HS-27A (cell line): ENCODE data around the gene TRPM1.

Experiments used
- DNase-seq: peaks from one replicate; pipeline ENCODE4 v3.0.0-alpha.2; 2012; ENCODE audit warnings: low read depth, missing footprints

TRPM1 gene

DNA sequence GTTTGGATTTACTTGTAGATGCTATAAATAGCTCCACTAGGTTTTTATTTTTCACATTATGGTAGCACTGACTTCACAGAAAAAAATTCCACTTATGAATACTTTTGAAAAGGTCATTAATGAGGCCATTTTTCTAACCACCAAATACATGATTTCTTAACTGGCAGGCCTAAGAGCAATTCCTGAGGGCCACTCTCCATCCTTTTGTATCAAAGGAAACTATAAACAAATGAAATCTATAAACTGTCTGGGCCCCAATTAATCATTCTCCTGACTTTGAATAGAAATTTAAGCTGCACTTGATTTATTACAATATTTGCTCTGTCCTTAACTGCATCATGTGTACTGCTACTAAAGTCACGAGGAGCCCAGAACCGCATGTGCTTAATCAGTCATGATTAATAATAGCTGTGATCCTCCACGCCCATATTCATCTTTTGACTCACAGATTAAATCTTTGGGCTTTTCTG is 85.0 kb downstream of the TRPM1 start:
- DNase-seq: no peak

DNA sequence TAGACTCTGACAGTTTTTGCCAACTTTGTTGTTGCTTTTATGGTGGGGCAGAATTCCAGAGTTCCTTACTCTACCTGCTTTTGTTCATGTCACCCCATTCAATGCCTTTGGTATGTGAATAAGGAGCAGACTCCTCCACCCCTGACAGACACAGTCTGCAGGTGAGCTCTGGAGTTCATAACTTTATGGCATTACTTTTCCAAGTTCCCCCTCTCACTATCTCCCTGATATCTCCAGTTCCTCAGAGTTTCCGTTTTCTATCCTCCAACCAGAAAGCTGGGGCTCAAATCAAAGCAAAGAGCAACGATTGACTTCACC is 87.0 kb downstream of the TRPM1 start:
- no peak for DNase-seq

DNA sequence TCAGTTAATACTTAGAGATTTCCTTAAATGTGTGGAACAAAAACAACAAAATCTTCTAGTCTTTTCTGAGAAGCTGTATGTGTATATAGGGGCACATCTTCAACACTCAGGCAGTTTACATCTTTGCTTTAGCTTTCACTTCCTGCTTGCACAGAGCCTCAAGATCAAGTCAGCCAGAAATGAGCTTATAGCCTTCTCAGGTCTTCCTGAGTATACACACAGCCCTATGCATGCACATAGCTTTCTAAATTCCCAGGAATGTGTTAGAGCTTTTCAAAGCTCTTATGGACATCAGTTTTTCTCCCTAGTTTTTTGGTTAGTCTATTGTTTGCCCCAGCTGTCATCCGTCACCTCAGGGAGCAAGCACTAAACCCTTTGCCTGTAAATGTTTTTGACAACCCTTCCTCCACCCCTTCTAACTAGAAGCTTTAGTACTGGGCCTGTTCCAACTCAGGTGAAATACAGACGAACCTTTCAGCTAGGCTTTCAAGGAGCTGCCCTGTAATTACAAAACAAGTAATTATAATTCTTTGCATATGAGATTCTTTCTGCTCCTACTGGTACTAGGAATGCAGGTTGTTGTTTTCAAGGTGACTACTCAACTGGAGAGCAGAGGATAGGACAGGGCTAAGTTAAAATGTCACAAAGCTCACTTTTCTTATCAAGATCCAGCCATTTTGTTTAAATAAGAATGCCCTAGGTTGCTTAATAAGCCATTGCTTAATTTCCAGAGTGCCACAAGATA is 87.5 kb downstream of the TRPM1 start:
- no peak for DNase-seq

DNA sequence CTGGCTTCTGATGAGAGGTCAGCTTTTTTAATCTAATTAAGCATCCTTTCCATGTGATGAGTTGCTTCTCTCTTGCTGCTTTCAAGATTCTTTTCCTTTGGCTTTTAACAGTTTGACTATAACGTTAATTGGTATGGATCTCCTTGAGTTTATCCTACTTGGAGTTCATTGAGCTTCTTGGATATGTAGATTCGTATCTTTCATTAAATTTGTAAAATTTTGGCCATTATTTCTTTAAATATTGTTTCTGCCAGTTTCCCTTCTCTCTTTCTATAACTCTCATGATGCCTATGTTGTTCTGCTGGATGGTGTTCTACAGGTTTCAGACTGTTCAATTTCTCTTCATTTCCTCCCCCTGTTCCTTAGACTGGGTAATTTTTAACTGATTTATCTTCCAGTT is 89.1 kb downstream of the TRPM1 start:
- no peak for DNase-seq

DNA sequence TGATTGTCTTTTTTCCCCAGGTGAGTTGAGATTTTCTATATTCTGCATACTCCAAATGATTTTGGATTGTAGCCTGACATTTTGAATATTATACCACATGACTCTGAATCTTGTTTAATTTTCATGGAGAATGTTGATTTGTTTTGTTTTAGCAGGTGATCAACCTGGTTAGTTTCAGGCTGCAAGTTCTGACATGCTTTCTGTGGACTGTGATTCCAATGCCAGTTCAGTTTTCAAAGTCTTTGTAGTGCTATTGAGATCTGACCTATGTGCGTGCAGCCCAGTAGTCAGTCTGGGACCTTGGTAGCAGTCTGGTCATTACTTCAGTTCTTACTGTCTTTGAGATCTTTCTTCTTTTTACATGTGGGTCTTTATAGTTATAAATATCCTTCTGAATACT is 91.5 kb downstream of the TRPM1 start:
- DNase-seq: no peak

DNA sequence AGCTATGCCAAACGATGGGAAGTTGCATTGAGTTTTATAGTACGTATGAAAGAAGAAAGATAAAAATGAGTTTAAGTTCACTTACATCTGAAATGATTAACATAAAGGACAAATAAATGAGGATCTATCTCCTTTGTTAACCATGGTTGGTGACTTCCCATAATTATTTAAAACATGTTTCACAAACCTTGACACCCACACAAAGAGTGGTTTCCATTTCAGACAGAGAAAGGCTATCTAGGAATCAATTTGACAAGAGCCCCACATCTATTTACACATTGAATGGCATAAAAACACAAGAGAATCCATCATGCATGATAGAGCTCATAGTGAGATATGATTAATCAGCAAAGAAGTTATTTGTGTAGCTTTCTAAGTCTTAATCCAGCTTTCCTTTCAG is 95.9 kb downstream of the TRPM1 start:
- no peak for DNase-seq

DNA sequence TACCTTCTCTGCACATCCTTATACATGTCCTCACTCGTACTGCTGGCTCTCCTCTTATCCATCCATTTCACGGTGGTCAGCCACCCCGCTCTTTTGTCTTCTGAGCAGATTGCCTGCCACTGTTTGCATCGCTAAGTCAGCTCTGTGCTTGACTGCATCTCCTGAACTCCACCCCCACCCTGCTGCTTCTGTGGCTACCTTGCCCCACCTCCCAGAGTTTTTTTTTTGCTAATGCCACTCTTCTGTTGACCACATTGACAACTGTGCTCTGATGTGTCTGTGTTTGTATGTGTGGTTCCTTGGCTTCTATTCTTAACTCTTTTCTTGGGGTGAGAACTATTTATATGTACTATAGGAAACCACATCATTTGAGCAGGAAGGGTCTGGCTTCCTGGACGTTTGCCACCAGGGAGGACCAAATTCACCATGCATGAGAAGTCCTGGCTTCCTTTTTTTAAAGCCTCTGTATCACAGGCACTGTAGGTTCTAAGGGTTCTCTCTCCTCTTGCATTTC is 97.2 kb downstream of the TRPM1 start:
- DNase-seq: no peak

DNA sequence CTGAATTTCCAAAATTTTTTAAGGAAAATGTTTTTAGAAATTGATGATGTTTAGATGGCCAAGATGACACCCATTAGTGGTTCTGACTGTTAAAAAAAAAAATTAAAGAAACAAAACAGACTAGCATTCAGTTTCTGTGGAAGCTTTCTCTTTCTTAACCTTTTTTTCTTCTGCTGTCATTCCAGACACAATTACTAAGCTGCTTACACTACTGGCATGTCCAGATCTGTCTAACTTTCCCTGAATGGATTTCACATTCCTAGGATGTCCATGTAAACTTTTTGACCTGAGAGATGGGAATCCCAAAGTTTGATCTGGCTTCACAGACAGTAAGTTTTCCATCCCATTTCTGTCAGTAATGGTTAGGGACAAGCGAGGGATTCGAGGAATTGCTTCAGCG is 99.8 kb downstream of the TRPM1 start:
- no peak for DNase-seq

DNA sequence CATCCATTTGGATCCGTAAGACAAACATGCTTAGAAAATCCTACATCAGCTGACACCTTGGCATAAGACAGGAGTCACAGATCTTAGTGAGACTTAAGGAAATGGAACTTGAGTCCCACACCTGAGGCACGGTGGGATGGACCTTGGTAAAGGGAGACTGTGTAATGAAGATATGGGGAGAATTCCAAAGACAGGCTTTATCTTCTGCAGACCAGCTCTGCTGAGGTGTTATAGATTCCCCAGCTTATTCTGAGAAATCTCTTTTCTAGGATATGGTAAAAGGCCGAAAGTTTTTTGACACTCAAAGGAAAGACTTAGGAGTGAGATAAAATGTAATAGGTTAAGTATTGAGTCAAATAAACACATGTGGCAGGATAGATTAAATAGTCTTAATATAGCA is 101.8 kb downstream of the TRPM1 start:
- DNase-seq: no peak

DNA sequence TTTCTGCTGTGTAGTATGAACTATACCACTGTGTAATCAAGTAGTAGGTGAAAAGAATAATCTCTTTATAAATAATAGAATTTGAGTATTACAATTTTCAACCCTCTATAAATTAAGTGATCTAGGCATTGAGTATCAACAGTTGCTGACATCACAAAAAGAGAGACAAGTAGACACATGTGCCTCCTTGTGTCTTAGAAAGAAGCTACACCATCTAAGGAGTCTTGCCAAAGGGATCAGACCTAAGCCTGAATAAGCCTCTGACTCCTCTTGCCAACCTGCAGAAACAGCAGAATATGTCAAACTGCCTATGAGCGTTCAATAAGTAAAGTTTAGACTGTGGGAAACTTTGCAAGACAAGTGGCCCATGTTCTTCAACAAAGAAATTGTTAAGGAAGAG is 104.3 kb downstream of the TRPM1 start:
- DNase-seq: no peak

DNA sequence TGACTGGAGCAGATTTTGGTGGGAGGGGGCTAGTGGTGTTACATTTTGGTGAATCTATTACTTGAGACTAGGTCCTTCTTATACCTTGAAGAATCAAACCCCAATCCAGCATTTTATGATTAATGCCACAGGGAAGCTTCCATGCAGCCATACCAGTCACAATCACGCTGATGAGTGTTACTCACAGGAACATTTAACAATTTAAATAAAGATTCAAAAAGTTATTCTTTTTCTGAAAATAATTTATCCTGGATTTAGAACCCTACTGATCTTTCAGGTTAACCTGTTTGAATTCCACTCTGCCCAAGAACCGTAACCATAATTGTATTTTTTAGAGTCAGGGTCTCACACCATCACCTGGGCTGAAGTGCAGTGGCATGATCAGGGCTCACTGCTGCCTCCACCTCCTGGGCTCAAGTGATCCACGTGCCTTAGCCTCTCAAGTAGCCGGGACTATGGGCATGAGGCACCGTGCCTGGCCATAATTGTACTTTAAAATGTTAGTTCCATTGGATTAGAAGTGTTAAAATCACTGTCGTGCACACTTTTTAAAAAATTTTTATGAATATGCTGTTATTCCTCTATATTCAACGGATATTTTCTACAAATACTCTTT is 109.2 kb downstream of the TRPM1 start:
- DNase-seq: no peak

DNA sequence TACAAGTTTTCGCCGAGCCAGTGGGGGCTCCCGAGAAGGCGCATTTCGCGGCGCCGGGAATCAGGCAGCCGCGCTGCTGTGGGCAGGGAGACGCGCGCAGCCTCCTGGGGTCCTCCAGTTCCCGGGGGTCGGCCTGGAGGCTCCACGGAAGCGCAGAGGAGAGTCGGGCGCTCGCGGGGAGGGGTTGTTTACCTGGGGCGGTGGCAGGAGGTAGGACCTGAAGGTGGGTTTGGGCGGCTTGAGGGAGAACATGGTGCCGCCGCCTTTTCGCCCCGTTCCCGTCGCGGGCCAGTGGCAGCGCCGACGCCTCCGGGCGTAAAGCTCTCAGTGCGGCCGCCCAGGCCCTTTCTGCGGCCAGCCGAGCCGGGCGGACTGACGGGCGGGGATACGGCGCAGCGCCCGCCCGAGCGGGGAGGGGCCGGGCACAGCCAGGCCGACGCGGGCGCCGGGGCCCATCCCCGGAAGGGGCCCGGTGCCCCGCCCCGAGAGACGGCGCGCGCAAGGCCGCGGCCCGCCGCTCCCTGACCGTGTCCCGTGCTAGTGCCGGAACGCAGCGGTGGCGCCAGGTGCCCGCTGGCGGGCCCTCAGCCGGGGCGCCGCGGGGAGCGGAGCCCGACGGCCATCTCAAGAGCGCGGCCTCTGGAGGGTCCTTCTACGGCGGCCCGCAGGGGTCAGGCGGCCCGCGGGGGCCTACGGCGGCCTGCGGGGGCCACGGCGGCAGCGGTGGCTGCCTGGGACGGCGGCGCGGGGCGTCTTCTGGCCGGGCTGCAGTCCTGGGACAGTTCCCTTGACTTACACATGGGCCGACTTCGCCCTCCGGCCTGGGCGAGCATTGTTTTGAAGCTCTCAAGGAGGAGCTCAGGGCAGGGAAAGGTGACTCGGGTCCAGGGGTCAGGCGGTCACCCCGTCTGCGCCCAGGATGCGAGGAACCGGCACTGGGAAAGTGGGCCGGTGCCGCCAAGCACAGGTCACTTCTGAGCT is 110.0 kb downstream of the TRPM1 start, which contains the start of gene MTMR10:
TSS of gene MTMR10 (minus strand) at position 374 of the 981 bp plus-strand sequence. CDS start at position 252, 122 bp downstream.
- DNase-seq: peak; percentile 47

DNA sequence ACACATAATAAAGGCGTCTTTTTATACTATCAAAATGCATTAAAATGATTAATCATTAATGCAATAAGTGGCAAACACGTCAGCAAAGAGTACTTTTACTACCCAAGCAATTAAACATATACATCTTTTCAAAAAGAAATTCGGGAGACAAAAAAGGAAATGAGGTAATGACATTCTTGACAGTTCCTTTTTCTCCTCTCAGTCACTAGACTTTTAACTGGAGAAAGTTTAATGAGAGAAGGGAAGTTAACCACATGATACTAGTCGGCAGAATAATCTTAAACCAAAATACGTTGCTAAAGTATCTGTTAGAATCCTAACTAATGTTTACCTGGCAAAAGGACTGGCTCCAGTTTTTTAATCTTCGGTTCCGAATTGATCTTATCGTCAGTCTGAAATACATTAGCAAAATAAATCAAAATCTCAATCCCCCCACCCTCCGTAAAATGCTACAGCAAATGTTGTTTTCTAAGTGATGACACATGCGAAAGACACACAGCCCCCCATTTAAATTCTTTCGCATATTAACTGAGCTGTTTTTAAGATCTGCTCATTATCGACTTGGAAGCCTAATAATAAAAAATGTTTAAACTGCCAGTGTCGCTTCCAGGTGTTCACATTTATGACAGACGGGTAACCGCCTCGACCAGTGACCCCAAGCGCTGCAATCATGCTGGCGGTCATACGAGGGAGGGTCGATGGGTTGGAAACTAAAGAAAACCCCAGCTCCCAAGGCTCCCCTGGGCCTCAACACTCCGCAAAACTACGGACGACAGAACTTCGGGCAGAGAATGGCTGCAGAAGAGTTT is 110.9 kb downstream of the TRPM1 start:
- DNase-seq: peak; percentile 8

DNA sequence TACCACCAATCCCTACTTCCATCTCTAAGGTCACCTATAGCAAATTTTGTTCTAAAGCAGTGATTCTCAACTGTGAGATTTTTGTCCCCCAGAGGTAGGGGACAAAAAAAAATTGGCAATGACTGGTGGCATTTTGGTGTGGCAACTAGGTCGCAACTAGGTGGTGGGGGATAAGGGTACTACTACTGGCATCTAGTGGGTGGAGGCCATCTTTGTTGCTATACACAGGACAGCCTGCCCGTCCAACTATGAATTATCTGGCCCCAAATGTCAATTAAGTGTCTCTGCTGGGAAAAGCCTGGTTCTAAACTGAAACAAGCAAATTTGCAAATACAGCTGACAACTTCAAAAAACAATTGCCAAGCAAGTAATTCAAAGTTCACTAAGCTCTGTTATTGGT is 111.5 kb downstream of the TRPM1 start:
- no peak for DNase-seq

DNA sequence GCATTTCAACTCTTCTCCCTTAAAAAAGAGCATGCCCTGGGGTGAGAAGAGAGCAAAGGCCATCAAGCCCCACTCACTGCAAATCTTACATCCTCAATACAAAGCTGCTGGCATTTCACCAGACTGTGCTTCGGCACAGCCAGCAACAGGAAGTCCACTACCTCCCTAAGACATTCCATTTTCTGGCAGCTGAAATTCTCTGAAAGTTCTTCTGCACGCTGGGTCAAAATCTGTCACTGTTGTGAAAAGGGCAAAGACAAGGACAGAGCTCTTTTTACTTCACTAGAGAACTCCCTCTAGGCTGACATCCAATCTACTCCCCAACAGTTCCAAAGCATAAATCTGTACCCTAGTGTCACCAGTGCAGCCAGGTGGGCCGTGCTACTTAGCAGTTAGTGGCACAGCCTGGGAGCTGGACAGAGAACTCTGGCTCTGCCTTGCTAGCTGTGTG is 116.4 kb downstream of the TRPM1 start:
- DNase-seq: no peak

DNA sequence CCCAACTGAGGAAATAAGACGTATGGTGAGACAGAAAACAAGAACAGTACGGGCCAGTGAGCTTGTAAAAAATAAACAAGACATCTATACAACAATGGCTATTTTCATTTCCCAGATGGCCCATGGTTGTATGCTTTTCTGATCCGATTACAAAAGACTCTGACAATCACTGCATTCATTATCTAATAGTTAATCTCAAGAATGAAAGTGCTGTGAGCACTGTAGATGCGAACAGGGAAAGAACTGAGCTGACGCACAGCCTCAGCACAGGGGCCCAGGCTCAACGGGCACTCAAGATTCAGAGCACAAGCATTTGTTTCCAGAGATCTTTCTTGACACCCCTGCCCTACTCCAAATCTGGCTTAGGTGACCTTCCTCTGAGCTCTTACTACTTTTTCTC is 117.0 kb downstream of the TRPM1 start:
- no peak for DNase-seq

DNA sequence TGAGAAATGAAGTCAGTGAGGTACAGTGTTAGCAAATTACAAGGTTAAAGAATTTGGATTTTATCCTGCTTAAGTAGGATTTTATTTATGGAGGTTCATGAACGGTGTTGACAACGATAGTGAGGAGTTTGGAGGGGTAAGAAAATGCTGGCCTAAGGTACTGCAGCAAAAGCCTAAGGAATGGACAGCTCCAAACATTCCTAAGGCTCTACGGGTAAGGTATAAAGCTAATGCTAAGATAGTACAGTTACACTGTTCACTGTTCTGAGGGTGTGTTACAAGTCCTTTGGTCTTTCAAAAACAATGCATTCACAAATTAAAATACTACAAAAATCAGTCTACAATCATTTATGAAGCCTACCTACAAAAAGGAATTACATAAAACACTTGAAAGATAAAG is 117.4 kb downstream of the TRPM1 start:
- no peak for DNase-seq

DNA sequence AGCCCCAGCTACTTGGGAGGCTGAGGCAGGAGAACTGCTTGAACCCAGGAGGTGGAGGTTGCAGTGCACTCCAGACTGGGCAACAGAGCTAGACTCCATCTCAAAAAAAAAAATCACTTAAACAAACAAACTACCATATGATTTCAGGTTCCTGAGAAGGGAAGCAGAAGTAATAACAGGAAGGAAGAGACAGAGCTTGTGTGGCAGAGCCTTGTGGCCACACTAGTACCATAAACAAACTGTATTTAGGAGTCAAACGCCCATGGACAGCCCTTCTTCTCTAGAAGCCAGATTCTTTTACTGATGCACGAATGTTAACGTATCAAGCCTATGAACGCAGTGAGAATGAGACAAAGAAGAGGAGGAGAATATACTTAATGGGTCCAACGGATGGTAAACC is 122.1 kb downstream of the TRPM1 start:
- DNase-seq: no peak

DNA sequence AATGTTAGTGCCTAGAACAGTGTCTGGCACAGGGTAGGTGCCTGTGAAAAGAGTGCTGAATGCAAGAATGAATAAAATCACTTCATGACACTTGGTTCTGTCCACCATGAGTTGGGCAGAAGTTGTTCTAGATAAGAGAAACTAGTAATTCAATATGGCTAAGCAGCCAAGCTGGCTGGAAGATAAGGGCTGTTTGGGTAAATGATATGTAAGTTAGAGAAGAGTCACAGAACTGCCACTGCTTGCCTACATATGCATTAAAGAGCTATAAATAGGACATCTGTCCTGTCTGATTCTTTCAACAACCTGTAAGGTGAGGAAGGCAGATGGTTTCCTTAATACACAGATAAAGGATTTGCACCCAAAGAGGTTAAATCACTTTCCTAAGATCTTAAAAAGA is 123.2 kb downstream of the TRPM1 start:
- DNase-seq: no peak

DNA sequence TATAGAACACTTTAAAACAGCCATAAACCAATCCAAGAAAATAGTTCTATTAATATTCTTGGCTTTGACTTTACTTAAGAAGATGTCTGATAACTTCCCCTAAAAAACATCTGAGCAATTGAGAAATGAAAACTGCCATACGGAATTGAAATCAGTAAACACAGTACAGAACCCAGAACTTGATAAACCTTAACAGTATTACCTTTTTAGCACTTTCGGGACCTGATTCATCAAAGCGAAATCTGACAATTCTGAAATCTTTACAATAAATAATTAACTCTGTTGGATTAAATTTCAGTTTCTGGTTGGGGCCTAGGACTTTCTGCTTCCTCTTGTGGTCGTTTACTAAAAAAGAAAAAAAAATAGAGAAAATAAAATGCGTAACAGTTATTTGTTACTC is 127.4 kb downstream of the TRPM1 start:
- no peak for DNase-seq

DNA sequence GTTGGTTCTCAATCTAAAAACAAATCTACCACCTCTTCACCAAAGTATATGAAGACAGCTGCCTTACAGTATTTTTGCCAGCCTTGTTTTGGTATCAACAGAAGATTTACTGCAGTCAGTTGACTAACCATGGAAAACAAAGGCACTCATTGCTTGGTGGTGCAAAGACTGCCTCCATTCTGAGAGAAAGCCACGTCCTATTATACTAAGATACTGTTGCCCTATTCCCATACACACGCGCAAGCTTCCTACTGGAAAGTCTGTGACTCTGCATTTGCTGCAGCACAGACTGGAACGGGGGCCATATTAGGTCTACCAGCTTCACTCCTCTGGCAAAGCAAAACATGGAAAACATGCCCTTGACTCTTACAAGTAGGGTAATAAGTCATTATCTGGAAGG is 128.1 kb downstream of the TRPM1 start:
- DNase-seq: no peak

DNA sequence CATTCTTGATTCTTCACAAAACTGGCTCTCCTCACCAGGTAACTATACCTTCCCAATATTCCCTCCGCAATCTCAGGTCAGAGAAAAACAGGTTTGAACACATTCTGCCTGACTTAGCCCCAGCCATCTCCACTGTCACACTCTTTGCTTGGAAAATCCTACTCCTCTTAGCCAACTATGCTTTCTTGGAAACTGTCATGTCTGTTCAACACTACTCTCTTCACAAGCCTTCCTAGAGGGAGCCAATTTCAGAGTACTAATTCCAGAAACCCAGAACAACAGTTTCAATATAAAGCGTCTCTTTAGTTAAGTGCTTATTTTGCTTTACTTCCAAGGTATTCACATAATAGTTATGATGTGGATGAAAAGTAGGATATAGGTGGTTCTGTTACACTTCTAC is 131.8 kb downstream of the TRPM1 start:
- no peak for DNase-seq
